Activated CD8-positive, alpha-beta T cell treated with anti-CD3 and anti-CD28 coated beads for 36 hours (primary cell): ENCODE measurements around the gene GLYATL1B. TPM values are rescaled to one million over a fixed set of nuclear protein-coding genes. Genes with fewer than 3 reads are reported as not detected.
A peak's percentile ranks its signal among the peaks of the same experiment; 100 is the strongest.
"Not testable (repeated sequence)": the region's sequence is repeated elsewhere in the genome, so short reads cannot be mapped to it uniquely, and the experiment has no call there.

Experiments
- ATAC-seq: fragments of 200-7000 bp; cut with Tn5 transposase; one replicate; pipeline ENCODE4 v1.10.0; 2021; ENCODE audit warnings: mild to moderate bottlenecking, moderate library complexity
- CTCF ChIA-PET: fragments of 350-600 bp; sonication (Branson Sonifier 250); formaldehyde crosslinking; loops from one replicate; lab custom pipeline; 2021; ENCODE audit warnings: antibody characterized with exemption; lab: Charles Lee
- POLR2A ChIA-PET: fragments of 350-600 bp; sonication (Branson Sonifier 250); formaldehyde crosslinking; loops from one replicate; lab custom pipeline; 2021; ENCODE audit warnings: antibody characterized with exemption; lab: Charles Lee
- DNase-seq: peaks from one replicate; pipeline ENCODE4 v3.0.0-alpha.2; 2020
- H3K27ac Mint-ChIP-seq: one replicate; pipeline ENCODE4 v1.8.0; 2021; ENCODE audit warnings: mild to moderate bottlenecking, mixed read lengths
- H3K27me3 Mint-ChIP-seq: one replicate; pipeline ENCODE4 v1.8.0; 2021; ENCODE audit warnings: mixed read lengths
- H3K36me3 Mint-ChIP-seq: one replicate; pipeline ENCODE4 v1.8.0; 2021; ENCODE audit warnings: low read depth, mixed read lengths
- H3K4me1 Mint-ChIP-seq: one replicate; pipeline ENCODE4 v1.8.0; 2021; ENCODE audit warnings: low read depth, mixed read lengths
- H3K4me3 Mint-ChIP-seq: one replicate; pipeline ENCODE4 v1.8.0; 2021; ENCODE audit warnings: mild to moderate bottlenecking, moderate library complexity, mixed read lengths
- H3K9me3 Mint-ChIP-seq: one replicate; pipeline ENCODE4 v1.8.0; 2021; ENCODE audit warnings: mixed read lengths
- CTCF ChIP-seq: fragments of 200-600 bp; IDR thresholded peaks from one replicate; pipeline ENCODE4 v1.8.0; 2022; ENCODE audit warnings: antibody characterized with exemption, mild to moderate bottlenecking
- intact Hi-C: fragments of 100-400 bp; cut with micrococcal nuclease; formaldehyde crosslinking; loops from one replicate; pipeline ENCODE4 v1.10.0; 2022
- total RNA-seq, 2 experiments: library from RNA; stranded (reverse); gene quantifications; one replicate each; pipeline ENCODE4 v1.2.3, GENCODE V29; 2021

The GLYATL1B gene
- total RNA-seq, 2 experiments from 2014 or later, result not detected

- H3K4me1 Mint-ChIP-seq, H3K27ac Mint-ChIP-seq, DNase-seq, H3K36me3 Mint-ChIP-seq, H3K9me3 Mint-ChIP-seq, H3K4me3 Mint-ChIP-seq, ATAC-seq, POLR2A ChIA-PET: not testable (repeated sequence)
- peaks cover 25% of the 10 kb centered on the region for H3K27me3 Mint-ChIP-seq
- CTCF ChIA-PET, result interaction anchor here (1.1 to 6.0 kb wide), 6 partner anchors 18 to 61 kb away, joined by 3 to 52 read pairs (median 4); partner anchors contain the start of gene FAM111A
- intact Hi-C loops, result loop anchor here (5.0 kb wide), 2 partner anchors 41 to 61 kb away; no protein-coding TSS in a partner anchor
Observed at GRCh38 chr11:59095972-59096575, 10.0 kb downstream of the GLYATL1B start.

DNA sequence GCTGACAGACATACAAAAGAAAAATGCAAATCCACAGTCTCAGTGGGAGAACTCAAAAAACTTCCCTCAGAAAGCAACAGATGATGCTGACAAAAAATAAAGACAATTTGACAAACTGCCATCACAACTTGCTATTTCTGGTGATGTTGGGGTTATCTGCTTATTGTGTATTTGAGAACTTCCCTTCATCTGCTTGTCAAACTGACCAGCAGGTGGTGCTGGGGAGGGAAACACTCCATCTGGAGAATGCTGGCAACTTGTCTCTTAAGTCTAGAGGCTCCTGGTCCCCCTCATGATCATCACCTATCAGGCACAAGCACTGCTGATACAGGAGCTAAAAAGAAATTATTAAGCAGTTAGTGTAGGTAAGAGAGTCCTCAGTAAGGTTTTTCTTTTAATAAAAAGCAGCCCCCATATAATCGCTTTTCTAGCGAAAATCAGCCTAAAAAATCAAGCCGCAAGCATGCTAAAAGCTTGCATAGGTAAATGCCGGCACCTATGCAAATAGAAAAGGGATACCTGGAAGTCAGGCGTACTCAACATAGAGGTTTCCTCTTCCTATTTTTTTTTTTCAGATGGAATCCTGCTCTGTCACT lies 11.1 kb downstream of the GLYATL1B start:
- intact Hi-C loops, result loop anchor here (5.0 kb wide), 2 partner anchors 40 to 60 kb away; no protein-coding TSS in a partner anchor
- Mint-ChIP-seq H3K9me3 (no peaks in the 10 kb centered on the region), H3K27me3 (peaks cover 31% of the 10 kb centered on the region), H3K4me3 (no peak overlapping the region), H3K27ac (no peak overlapping the region), H3K4me1 (peaks cover 3% of the 10 kb centered on the region), H3K36me3 (no peaks in the 10 kb centered on the region)
- peak; percentile 76 for TF ChIP-seq CTCF
- ATAC-seq, result peak; percentile 80
- ChIA-PET POLR2A (no interaction called here), CTCF (interaction anchor here (0.7 to 6.0 kb wide), 16 partner anchors 9 to 90 kb away, joined by 3 to 52 read pairs (median 4); partner anchors contain the start of gene FAM111A)
- peak; percentile 82 for DNase-seq

GRCh38 chr11:59097938-59098337 lies 11.8 kb downstream of the GLYATL1B start:
- peaks cover 35% of the 10 kb centered on the region for H3K27me3 Mint-ChIP-seq
- H3K27ac Mint-ChIP-seq, H3K36me3 Mint-ChIP-seq, POLR2A ChIA-PET, H3K4me1 Mint-ChIP-seq, H3K9me3 Mint-ChIP-seq, H3K4me3 Mint-ChIP-seq, ATAC-seq, DNase-seq: not testable (repeated sequence)
- intact Hi-C loops, result loop anchor here (5.0 kb wide), 2 partner anchors 39 to 59 kb away; no protein-coding TSS in a partner anchor
- CTCF ChIA-PET, result interaction anchor here (0.7 to 6.0 kb wide), 13 partner anchors 8 to 89 kb away, joined by 3 to 52 read pairs (median 5); no protein-coding TSS in a partner anchor

- no peaks in the 10 kb centered on the region for H3K9me3 Mint-ChIP-seq
- H3K36me3 Mint-ChIP-seq, result no peaks in the 10 kb centered on the region
- ChIA-PET POLR2A (no interaction called here), CTCF (interaction anchor here (1.1 to 10.3 kb wide), 2 partner anchors 33 to 56 kb away, joined by 4 to 74 read pairs; no protein-coding TSS in a partner anchor)
- intact Hi-C loops, result no loop called here
- H3K27me3 Mint-ChIP-seq, result peaks cover 61% of the 10 kb centered on the region
- peak; percentile 26 for TF ChIP-seq CTCF
- H3K27ac Mint-ChIP-seq, result no peak overlapping the region
- H3K4me3 Mint-ChIP-seq, result peak overlapping the region; percentile 63
- ATAC-seq, result peak; percentile 69
- DNase-seq, result peak; percentile 81
- H3K4me1 Mint-ChIP-seq, result peaks cover 16% of the 10 kb centered on the region
Observed at GRCh38 chr11:59102259-59102765, 16.2 kb downstream of the GLYATL1B start.

- ATAC-seq (peak; percentile 89), DNase-seq (peak; percentile 84)
- POLR2A ChIA-PET, result interaction anchor here (1.2 to 2.6 kb wide), 6 partner anchors 13 to 51 kb away, joined by 3 to 13 read pairs (median 6); partner anchors contain the start of gene FAM111A
- Mint-ChIP-seq H3K27me3 (peaks cover 48% of the 10 kb centered on the region), H3K4me3 (peak within 1 kb of the TSS; percentile 86), H3K36me3 (peaks cover 25% of the 10 kb centered on the region), H3K4me1 (peaks cover 30% of the 10 kb centered on the region), H3K9me3 (no peaks in the 10 kb centered on the region), H3K27ac (peak within 1 kb of the TSS; percentile 65)
- intact Hi-C loops, result loop anchor here (5.0 kb wide), 1 partner anchor 36 kb away; the partner anchor contains the start of gene FAM111A
- no peak for TF ChIP-seq CTCF
- CTCF ChIA-PET, result interaction anchor here (0.9 to 10.3 kb wide), 10 partner anchors 9 to 537 kb away, joined by 3 to 74 read pairs (median 4); partner anchors contain the start of gene FAM111A
Observed at GRCh38 chr11:59106363-59107336, 20.5 kb downstream of the GLYATL1B start, which contains the start of gene FAM111B. FAM111B (plus strand) TSS chr11:59107237; CDS start chr11:59109626, 2,389 bp downstream.

DNA sequence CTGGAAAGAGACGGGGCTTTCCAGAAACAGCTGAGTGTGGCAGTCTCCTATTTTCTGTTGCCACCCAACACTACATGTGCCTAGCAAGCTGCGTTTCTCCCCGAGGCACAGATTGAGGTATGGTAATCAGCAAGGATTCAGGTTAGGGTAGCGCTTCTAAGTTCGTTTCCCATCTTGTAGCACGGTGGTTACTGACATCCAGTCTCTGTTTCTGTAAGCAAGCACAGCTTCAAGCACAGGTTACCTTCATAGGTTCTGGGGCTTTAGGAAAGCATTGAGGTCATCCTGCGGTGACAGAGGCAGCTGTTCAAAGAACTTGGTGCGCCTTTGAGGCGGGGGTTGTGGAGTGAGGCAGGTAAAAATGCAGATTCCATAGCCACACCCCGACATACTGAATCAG lies 21.6 kb downstream of the GLYATL1B start:
- DNase-seq, result peak; percentile 46
- Mint-ChIP-seq H3K27me3 (peaks cover 40% of the 10 kb centered on the region), H3K4me3 (peak overlapping the region; percentile 86), H3K36me3 (peaks cover 30% of the 10 kb centered on the region), H3K4me1 (peaks cover 26% of the 10 kb centered on the region)
- peak; percentile 7 for ATAC-seq
- POLR2A ChIA-PET, result interaction anchor here (1.2 to 2.6 kb wide), 4 partner anchors 25 to 37 kb away, joined by 3 to 13 read pairs (median 8); partner anchors contain the start of gene FAM111A
- H3K27ac Mint-ChIP-seq, H3K9me3 Mint-ChIP-seq: not testable (repeated sequence)
- CTCF ChIA-PET, result interaction anchor here (2.1 to 10.3 kb wide), 3 partner anchors 28 to 63 kb away, joined by 5 to 74 read pairs (median 27); no protein-coding TSS in a partner anchor
- intact Hi-C loops, result loop anchor here (5.0 kb wide), 1 partner anchor 35 kb away; the partner anchor contains the start of gene FAM111A
